NCI-H1048 (cell line): ENCODE data around the gene FRAS1.

Experiments
- DNase-seq: peaks from one replicate; lab custom pipeline; 2025; lab: John Stamatoyannopoulos, UW

FRAS1 gene

GRCh38 chr4:78369679-78370078 is 312.6 kb downstream of the FRAS1 start:
- DNase-seq = no peak

- DNase-seq = no peak
These were observed 313.7 kb downstream of the FRAS1 start for GRCh38 chr4:78370631-78371372.

DNA sequence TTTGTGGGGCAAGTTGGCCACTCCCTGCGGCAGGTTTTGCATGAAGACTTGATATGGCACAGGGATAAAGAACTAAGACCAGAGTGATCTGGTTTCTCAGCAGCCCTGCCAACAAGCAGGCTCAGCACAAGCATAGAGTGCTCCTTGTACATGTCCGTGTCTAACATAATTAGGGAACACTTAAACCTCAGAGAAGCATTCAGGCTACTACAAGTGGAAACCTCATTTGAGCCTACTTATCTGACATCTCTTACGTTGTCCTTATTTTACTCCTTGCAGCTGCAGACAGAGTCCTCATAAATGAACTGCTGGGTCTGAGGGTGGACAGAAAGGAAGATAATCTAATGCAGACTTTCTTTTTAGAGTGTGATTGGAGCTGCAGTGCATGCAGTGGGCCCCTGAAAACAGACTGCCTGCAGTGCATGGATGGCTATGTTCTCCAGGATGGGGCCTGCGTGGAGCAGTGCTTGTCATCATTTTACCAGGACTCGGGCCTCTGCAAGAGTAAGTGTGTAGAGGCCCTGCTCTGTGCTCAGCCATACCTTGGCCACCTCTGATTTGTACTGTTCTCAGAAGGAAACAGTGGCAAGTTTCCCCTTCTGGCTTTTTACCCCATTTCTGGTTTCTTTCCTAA is 315.3 kb downstream of the FRAS1 start:
- no peak for DNase-seq

- no peak for DNase-seq
These were observed 320.4 kb downstream of the FRAS1 start for GRCh38 chr4:78377555-78377954.

DNA sequence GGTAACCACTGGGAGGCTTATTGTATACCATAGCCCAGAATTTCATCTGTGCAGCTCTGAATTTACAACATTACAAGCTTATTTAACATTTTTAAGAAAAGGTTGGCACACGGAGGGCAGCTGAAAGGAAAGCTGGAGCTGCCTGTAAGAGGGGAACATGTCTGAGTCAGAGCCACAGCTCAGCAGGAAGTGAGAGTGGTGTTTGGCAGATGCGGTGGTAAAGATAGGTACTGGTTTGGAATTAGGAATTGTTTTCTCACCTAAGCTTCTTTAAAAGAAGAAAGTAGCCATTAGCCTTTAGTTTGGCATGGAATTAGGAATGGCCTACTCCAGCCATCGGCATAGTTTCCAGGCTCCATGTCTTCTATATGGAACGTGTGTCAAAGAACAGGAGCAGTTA is 321.9 kb downstream of the FRAS1 start:
- DNase-seq = no peak

- no peak for DNase-seq
These were observed 323.0 kb downstream of the FRAS1 start for GRCh38 chr4:78379991-78380729.

DNA sequence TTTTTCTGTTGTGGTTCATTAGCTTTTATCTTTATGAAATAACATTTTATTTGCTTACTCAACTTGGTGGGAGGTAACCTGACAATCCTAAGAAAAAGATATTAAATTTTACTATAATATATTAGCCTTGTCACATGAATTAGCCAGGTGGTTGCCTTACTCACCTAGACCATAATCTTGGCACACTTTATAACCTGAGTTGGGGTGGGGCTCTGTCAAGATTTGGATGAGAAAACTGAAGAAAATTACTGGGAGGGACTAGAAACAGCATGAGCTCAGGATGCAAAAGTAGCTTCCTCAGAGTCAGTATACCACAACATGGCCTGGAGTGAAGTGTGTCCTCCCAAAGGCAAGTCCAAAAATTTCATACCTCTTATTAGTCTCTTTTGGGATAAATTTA is 329.6 kb downstream of the FRAS1 start:
- DNase-seq = no peak

- no peak for DNase-seq
These were observed 338.5 kb downstream of the FRAS1 start for GRCh38 chr4:78395642-78396041.

GRCh38 chr4:78396613-78397291 is 339.6 kb downstream of the FRAS1 start:
- DNase-seq = no peak

- no peak for DNase-seq
These were observed 340.1 kb downstream of the FRAS1 start for GRCh38 chr4:78397292-78397630.

DNA sequence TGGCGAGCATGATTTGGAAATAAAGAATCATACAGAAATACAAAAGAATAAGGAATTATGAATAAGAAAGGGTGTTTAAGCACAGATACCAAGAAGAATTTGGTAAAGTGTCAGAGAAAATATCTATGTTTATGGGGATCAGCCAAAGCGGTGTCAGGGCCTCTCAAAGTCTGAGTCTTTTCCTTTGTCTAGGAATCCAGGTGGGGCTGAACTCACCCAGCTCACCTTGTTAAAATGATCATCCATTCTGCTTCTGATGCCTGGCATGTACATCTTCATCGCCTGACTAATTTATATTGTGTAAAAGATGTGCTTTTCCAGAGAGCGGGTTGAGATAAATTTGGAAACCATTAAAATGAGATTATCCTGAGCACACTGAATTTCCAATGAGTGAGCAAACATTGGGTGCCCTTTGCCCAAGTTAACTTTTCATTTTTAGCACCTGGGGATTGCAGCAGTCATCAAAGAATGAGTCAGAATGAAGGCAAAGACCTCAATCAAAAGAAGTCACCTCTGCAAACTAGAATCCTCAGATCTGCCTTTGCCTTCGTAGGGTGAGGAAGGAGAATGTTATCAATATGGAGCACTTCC is 352.6 kb downstream of the FRAS1 start:
- no peak for DNase-seq

- no peak for DNase-seq
These were observed 353.1 kb downstream of the FRAS1 start for GRCh38 chr4:78410225-78410624.

GRCh38 chr4:78410676-78411075 is 353.6 kb downstream of the FRAS1 start:
- no peak for DNase-seq

DNA sequence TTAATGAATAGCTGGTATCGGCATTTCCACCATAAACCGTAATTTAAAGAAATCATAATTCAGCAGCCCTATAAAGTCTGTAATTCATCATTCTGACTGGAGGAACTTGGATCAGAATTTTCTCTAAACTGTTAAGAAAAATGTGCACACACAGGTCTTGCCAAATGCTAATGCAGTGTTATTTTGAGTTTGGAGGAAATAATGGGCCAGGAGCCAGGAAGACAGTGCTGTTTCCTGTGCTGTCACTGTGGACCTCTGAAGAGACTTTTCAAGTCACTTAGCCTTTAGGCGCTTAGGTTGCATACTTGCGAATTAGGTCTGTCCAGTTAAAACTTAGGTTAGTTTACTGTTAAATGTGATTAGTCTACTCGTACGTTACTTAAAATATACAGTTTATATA is 357.0 kb downstream of the FRAS1 start:
- no peak for DNase-seq

DNA sequence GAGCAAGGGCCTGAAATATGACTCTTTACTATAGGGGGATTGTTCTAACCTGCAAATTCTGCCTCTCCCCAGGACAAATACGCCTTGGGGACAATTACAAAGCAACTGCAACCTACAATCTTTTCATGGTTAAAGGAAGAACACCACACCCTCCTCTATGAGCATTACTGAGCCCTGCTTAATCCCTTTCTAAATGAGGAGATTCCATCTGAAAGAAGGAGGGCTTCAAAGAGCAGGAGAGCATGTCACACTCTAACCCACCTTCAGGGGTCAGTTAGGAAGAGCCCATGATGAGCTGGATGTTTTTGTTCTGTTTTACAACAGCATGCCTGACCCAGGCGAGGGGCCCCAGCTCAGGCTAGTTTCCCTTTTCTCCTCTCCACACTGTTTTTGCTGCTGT is 360.5 kb downstream of the FRAS1 start:
- no peak for DNase-seq

GRCh38 chr4:78418406-78418805 is 361.3 kb downstream of the FRAS1 start:
- DNase-seq = no peak

DNA sequence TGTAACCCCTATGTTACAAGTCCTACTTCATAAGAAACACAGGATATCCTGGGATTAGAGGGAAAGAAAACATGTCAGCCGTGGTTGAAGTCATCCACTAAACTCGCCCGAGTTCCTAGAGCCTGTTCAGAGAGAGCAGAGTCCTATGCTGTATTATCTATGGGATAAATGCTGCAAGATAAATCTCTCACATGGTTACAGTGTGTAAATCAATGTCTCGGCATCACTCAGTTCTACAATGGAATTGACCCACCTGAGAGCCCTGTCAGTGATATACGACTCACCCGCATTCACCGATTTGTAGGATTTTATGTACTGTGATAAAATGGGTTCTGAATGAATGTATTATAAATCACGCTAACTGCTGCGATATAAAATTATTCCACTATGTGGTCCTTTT is 366.7 kb downstream of the FRAS1 start:
- DNase-seq = no peak

GRCh38 chr4:78424461-78424860 is 367.3 kb downstream of the FRAS1 start:
- no peak for DNase-seq

DNA sequence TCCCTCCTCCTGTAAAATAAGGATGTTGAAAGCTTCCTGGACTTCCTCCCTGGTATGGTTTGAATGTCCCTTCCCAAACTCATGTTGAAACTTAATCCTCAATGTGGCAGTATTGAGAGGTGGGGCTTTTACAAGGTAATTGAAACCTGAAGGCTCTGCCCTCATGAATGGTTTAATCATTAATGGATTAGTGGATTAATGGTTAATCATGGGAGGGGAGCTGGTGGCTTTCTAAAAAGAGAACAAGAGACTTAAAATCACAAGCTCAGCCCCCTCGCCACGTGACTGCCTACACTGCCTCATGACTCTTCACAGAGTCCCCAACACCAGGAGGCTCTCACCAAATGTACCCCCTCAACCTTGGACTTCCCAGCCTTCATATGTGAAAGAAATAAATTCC is 369.8 kb downstream of the FRAS1 start:
- DNase-seq = no peak

GRCh38 chr4:78428996-78429395 is 371.9 kb downstream of the FRAS1 start:
- no peak for DNase-seq

DNA sequence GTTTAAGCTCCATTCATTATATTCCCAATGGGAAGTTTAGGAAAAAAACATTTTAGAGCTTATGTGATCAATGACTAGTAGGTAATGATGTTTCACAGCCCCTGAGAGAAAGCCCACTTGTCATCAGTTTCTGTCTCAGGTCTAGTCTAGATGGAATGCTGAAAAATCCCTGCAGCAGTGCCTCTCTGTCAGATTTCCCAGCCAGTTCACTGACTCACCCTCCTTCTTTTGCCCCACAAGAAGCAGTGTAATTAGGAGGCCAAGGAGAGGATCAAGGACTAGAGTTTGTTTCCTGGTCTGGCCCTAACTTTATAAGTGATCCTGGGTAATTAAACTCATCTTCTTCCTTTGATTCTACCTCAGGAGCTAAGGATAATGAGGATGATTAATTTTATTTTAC is 375.8 kb downstream of the FRAS1 start:
- DNase-seq = no peak

DNA sequence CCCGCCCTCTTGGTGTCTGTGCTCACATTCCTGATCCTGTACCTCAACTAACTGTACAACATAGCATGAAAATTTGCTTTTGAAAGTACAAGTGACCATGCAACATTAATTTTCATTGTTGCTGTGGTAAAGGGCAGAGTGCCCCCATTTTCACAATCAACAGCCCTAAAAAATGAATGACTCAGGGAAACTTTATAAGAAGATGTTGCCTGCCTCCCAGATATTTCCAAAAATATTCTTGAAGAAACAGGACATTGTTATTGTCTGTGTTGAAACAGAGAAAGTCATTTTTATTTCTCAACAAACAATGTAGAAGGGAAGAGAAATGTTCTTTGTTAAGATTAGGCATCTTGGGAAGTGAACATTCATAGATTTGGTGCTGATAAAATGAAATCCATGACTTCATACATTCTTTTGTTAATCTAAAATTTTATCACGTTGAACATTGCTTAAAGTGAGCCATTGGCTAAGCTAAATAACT is 380.5 kb downstream of the FRAS1 start:
- DNase-seq = no peak
